DOHH2 (cell line): ENCODE data around the gene PRELID2.

Experiments used
- H3F3A ChIP-seq: fragments of 200-600 bp; sonication (generic), shearing (Covaris generic); 2 replicates; pipeline ENCODE4 v1.6.0; 2016; ENCODE audit warnings: antibody characterized with exemption, mild to moderate bottlenecking; ENCODE audit not compliant: control insufficient read depth, insufficient read depth
- H3K27ac ChIP-seq: fragments of 200-600 bp; sonication (generic); 2 replicates; pipeline ENCODE4 v1.5.1; 2014; ENCODE audit warnings: low read depth, mild to moderate bottlenecking, low read length, moderate library complexity
- H3K27me3 ChIP-seq: fragments of 200-600 bp; sonication (generic); 2 replicates; pipeline ENCODE4 v1.6.1; 2014; ENCODE audit warnings: mild to moderate bottlenecking, low read length, mixed read lengths; ENCODE audit not compliant: control insufficient read depth
- H3K36me3 ChIP-seq: fragments of 200-600 bp; sonication (generic); 2 replicates; pipeline ENCODE4 v1.6.1; 2014; ENCODE audit warnings: mild to moderate bottlenecking, low read length, moderate library complexity, mixed read lengths; ENCODE audit not compliant: control insufficient read depth
- H3K4me1 ChIP-seq: fragments of 200-600 bp; sonication (generic); 2 replicates; pipeline ENCODE4 v1.6.1; 2014; ENCODE audit warnings: mild to moderate bottlenecking, low read length, mixed read lengths; ENCODE audit not compliant: control insufficient read depth
- H3K4me2 ChIP-seq: fragments of 200-600 bp; sonication (generic); 2 replicates; pipeline ENCODE4 v1.6.0; 2014; ENCODE audit warnings: mild to moderate bottlenecking, low read length, moderate library complexity
- H3K4me3 ChIP-seq: fragments of 200-600 bp; sonication (generic); 2 replicates; pipeline ENCODE4 v1.5.1; 2014; ENCODE audit warnings: mild to moderate bottlenecking, low read length, mixed read lengths
- H3K79me2 ChIP-seq: fragments of 200-600 bp; sonication (generic); 2 replicates; pipeline ENCODE4 v1.6.1; 2014; ENCODE audit warnings: mild to moderate bottlenecking, low read length, mixed read lengths; ENCODE audit not compliant: control insufficient read depth
- H3K9me2 ChIP-seq: fragments of 200-600 bp; sonication (generic); replicated peaks from 2 replicates; pipeline ENCODE4 v1.6.1; 2014; ENCODE audit warnings: mild to moderate bottlenecking, low read length, mixed read lengths; ENCODE audit not compliant: control insufficient read depth
- H3K9me3 ChIP-seq: fragments of 200-600 bp; sonication (generic); 2 replicates; pipeline ENCODE4 v1.6.1; 2014; ENCODE audit warnings: antibody characterized with exemption, low read length, mixed read lengths; ENCODE audit not compliant: control insufficient read depth, insufficient read depth
- H4K20me1 ChIP-seq: fragments of 200-600 bp; sonication (generic); 2 replicates; pipeline ENCODE4 v1.6.0; 2014; ENCODE audit warnings: low read depth, mild to moderate bottlenecking, antibody characterized with exemption, low read length, moderate library complexity; ENCODE audit not compliant: control insufficient read depth, insufficient read depth
- EZH2phosphoT487 ChIP-seq: fragments of 200-600 bp; sonication (generic); IDR thresholded peaks from 2 replicates; pipeline ENCODE4 v1.6.1; 2017; ENCODE audit warnings: borderline replicate concordance, mild to moderate bottlenecking, antibody characterized with exemption, low read length, moderate library complexity, mixed read lengths
- TF ChIP-seq, protein P1 (sequence below): fragments of 200-600 bp; sonication (generic); IDR thresholded peaks from one replicate; pipeline ENCODE4 v1.5.1; 2014; ENCODE audit warnings: antibody characterized with exemption, mild to moderate bottlenecking, low read depth, low read length; ENCODE audit not compliant: poor library complexity, severe bottlenecking

Gene PRELID2

DNA sequence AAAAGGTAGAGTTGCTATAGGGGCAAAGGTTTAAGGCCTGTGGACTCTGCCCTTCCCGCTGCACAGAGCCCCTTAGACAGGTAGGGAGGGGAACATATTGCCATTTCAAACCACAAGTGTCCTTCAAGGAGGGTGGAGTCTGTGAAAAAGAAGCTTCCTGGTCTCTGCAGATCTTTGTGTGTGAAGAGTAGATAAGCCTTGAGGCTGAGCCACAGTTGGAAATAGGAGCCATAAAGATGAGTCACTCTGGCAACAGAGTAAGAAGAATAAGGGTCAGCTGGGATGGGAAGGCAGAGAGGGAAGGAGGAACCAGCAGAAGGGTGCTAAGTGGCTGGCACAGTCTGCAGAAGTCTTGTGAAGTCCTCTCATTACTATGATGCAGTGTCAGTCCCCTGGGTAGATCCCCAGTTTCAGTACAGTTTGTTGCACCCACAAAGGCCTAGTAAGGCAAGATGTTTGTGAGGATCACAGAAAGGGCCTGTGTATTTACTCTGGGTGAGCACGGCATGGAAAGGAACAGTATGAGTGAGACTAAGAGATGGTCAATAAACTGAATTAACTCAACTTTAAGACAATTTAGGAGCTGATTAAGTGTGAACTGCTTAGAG, 19.6 kb upstream of the PRELID2 start:
- Histone ChIP-seq H3K4me2 (no peak overlapping the region), H3K4me3 (no peak overlapping the region), H3F3A (no peaks in the 10 kb centered on the region), H3K79me2 (no peaks in the 10 kb centered on the region), H4K20me1 (no peaks in the 10 kb centered on the region), H3K36me3 (no peaks in the 10 kb centered on the region), H3K9me2 (no peaks in the 10 kb centered on the region), H3K27ac (no peak overlapping the region), H3K9me3 (no peaks in the 10 kb centered on the region), H3K4me1 (no peaks in the 10 kb centered on the region), H3K27me3 (0 out of 2 replicates have a peak, but pooled peaks cover 4% of the 10 kb centered on the region)
- no peak for TF ChIP-seq EZH2phosphoT487
- TF ChIP-seq, protein P1, sequence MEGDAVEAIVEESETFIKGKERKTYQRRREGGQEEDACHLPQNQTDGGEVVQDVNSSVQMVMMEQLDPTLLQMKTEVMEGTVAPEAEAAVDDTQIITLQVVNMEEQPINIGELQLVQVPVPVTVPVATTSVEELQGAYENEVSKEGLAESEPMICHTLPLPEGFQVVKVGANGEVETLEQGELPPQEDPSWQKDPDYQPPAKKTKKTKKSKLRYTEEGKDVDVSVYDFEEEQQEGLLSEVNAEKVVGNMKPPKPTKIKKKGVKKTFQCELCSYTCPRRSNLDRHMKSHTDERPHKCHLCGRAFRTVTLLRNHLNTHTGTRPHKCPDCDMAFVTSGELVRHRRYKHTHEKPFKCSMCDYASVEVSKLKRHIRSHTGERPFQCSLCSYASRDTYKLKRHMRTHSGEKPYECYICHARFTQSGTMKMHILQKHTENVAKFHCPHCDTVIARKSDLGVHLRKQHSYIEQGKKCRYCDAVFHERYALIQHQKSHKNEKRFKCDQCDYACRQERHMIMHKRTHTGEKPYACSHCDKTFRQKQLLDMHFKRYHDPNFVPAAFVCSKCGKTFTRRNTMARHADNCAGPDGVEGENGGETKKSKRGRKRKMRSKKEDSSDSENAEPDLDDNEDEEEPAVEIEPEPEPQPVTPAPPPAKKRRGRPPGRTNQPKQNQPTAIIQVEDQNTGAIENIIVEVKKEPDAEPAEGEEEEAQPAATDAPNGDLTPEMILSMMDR: no peak

DNA sequence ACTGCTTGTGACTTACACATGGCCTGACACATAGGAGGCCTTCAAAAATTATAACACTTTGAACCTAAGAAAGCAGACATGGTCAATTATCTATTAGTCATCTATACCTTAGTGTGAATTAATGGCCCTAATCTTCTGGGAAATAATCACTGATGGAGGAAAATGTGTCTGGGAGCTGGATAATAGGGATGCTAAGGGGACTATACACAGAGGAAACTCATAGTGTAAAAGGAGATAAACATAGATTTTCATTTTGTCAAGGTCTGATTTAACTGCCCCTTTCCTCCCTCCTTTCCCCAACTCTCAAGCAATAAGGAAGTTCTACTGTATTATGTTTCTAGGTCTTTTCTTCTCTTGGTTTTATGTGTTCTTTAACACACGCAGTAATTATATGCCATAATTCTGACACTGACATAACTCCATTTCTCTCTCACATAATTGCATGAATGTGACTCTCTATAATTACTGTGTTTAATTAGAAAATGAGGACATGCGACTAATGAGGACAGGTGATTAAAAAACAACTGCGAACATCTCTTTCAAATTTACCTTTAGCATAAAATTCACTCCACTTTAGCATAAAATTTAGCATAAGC, 18.7 kb upstream of the PRELID2 start:
- Histone ChIP-seq H3K27me3 (0 out of 2 replicates have a peak, but pooled peaks cover 4% of the 10 kb centered on the region), H3K4me2 (no peak overlapping the region)

DNA sequence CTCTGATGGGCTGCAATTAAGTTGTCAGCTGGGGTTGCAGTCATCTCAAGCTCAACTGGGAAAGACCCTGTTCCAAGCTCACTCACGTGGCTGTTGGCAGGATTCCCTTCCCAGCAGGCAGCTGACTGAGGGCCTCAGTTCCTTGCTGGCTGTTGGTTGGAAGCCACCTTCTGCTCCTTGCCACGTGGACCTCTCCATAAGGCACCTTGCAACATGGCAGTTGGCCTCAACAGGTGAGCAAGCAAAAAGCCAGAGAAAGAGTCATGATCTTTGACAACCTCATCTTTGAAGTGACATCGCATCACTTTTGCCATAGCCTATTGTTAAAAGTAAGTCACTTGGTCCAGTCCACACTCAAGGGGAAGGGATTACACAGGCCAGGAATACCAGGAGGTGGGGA, 17.8 kb upstream of the PRELID2 start:
- Histone ChIP-seq H3K4me2 (no peak overlapping the region), H3K4me1 (no peaks in the 10 kb centered on the region), H4K20me1 (no peaks in the 10 kb centered on the region), H3K9me2 (no peaks in the 10 kb centered on the region), H3K27me3 (0 out of 2 replicates have a peak, but pooled peaks cover 4% of the 10 kb centered on the region), H3K4me3 (no peak overlapping the region), H3K9me3 (no peaks in the 10 kb centered on the region), H3K36me3 (no peaks in the 10 kb centered on the region), H3K79me2 (no peaks in the 10 kb centered on the region), H3F3A (no peaks in the 10 kb centered on the region), H3K27ac (no peak overlapping the region)
- no peak for TF ChIP-seq EZH2phosphoT487
- TF ChIP-seq, protein P1: no peak

More for the DNA sequence above, 18.7 kb upstream of the PRELID2 start:
- H4K20me1 ChIP-seq: no peaks in the 10 kb centered on the region
- TF ChIP-seq, protein P1: no peak
- no peak for TF ChIP-seq EZH2phosphoT487
- H3K9me3 ChIP-seq: no peaks in the 10 kb centered on the region
- no peaks in the 10 kb centered on the region for H3K36me3 ChIP-seq
- H3F3A ChIP-seq: no peaks in the 10 kb centered on the region
- H3K9me2 ChIP-seq: no peaks in the 10 kb centered on the region
- no peaks in the 10 kb centered on the region for H3K79me2 ChIP-seq
- H3K4me1 ChIP-seq: no peaks in the 10 kb centered on the region
- H3K4me3 ChIP-seq: no peak overlapping the region
- no peak overlapping the region for H3K27ac ChIP-seq
